ENCODE measurements around the gene UBL4B. TPM values are rescaled to one million over a fixed set of nuclear protein-coding genes. Genes with fewer than 3 reads are reported as not detected.

Gene UBL4B
- total RNA-seq, 2 donors from 2014 or later = 8.4 TPM; not detected in 1

DNA sequence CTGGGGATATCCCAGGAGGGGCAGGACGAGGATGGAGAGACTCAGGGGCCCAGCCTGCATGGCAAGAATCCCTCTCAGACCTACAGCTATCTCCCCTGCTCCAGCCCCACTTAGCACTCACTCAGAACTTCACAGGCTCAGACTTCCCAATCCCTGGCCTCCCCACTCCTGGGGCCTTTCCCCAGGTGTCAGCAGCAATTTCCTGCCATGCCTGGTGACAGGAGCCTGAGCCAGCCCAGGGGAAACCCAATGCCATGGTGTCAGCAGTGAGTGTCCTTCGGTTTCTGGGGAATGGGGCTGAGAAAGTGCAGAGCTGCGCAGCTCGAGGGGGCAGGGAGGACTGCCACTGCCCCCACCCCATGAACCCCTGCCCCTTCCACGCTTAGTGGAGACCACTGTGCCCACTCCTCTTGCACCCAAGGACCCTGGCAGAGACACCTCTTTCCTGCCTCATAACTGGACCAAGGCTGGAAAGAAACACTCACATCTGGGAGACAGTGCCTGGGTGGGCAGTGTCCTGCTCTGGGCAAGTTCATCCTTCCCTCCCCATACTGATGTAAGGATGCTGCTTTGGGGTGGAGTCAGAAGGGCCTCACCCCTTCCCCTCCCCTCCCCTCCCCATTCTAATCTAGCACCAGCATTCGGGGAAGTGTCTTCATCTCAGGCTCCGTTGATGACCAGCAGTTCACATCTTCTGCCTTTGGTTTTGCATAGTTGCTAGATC is 17.1 kb upstream of the UBL4B start:
- no peaks in the 10 kb centered on the region for H3K36me3 ChIP-seq
- no peak overlapping the region for H3K4me3 ChIP-seq
- WGBS = 56% methylated on average over 7 of the region's 7 CpGs
- H3K27me3 ChIP-seq (replicated peaks; ENCODE audit: insufficient read depth) = peaks cover 4% of the 10 kb centered on the region
- H3K9me3 ChIP-seq = no peaks in the 10 kb centered on the region
- TF ChIP-seq POLR2AphosphoS5 (IDR thresholded peaks at IDR 0.05) (no peak), POLR2A (IDR thresholded peaks at IDR 0.05) (no peak)
- TF ChIP-seq, protein P1, sequence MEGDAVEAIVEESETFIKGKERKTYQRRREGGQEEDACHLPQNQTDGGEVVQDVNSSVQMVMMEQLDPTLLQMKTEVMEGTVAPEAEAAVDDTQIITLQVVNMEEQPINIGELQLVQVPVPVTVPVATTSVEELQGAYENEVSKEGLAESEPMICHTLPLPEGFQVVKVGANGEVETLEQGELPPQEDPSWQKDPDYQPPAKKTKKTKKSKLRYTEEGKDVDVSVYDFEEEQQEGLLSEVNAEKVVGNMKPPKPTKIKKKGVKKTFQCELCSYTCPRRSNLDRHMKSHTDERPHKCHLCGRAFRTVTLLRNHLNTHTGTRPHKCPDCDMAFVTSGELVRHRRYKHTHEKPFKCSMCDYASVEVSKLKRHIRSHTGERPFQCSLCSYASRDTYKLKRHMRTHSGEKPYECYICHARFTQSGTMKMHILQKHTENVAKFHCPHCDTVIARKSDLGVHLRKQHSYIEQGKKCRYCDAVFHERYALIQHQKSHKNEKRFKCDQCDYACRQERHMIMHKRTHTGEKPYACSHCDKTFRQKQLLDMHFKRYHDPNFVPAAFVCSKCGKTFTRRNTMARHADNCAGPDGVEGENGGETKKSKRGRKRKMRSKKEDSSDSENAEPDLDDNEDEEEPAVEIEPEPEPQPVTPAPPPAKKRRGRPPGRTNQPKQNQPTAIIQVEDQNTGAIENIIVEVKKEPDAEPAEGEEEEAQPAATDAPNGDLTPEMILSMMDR (IDR thresholded peaks at IDR 0.05) = no peak
- no peak overlapping the region for H3K27ac ChIP-seq
- no peaks in the 10 kb centered on the region for H3K4me1 ChIP-seq (replicated peaks)
- no peak for DNase-seq (ENCODE audit: low spot score)
- intact Hi-C loops (cut with DNase I) = no loop called here

GRCh38 chr1:110097507-110098221 is 14.6 kb upstream of the UBL4B start:
- WGBS = 78% methylated on average over 11 of the region's 11 CpGs
- no peak for TF ChIP-seq POLR2A (IDR thresholded peaks at IDR 0.05)
- no peak overlapping the region for H3K27ac ChIP-seq
- no peaks in the 10 kb centered on the region for H3K9me3 ChIP-seq
- H3K27me3 ChIP-seq (replicated peaks; ENCODE audit: insufficient read depth) = peaks cover 4% of the 10 kb centered on the region
- no peak for DNase-seq (ENCODE audit: low spot score)
- H3K36me3 ChIP-seq = no peaks in the 10 kb centered on the region
- no peaks in the 10 kb centered on the region for H3K4me1 ChIP-seq (replicated peaks)
- no peak overlapping the region for H3K4me3 ChIP-seq
- intact Hi-C loops (cut with DNase I) = no loop called here

DNA sequence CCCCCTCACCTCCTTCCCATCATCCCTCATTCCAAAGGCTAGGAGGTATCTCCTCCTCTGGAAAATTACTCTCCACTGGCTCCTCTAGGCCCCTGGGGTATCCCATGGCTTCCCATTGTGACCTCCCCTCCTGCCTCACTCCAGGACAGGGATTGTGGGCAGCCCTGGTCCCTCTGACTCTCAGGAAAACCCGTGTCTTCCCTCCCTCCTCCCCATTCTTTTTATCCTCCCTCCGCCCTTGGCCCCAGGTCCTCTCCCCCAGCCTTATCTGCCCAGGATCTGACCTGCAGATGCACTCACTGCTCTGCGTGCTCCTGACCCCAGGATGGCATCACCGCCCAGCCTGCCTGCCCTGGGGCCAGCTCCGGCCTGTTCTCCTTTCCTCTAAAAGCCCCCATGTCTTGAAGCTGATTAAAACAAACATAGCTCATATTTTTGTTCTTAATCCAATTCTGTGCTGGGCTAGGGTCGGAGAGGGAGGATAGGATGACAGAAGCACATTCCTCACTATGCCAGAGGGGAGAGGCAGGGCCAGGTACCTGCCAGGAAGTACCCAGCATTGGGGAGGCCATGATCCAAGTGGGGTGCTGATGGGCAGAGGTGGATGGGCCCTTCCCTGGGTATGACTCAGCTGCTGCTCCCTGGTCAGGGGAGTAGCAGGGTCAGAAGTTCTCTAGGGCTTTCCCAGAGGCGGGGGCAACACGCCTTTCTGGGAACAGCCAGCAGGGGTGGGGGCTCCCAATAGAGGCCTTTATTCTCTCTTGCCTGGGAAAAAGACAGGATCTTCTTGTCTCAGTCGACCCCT is 13.8 kb upstream of the UBL4B start:
- Histone ChIP-seq H3K27ac (no peak overlapping the region), H3K4me1 (replicated peaks) (no peaks in the 10 kb centered on the region), H3K9me3 (no peaks in the 10 kb centered on the region), H3K36me3 (no peaks in the 10 kb centered on the region), H3K27me3 (replicated peaks; ENCODE audit: insufficient read depth) (peaks cover 4% of the 10 kb centered on the region), H3K4me3 (no peak overlapping the region)
- intact Hi-C loops (cut with DNase I) = no loop called here
- no peak for TF ChIP-seq POLR2A (IDR thresholded peaks at IDR 0.05)
- TF ChIP-seq POLR2AphosphoS5 (IDR thresholded peaks at IDR 0.05) = no peak
- TF ChIP-seq, protein P1 (IDR thresholded peaks at IDR 0.05) = no peak
- no peak for DNase-seq (ENCODE audit: low spot score)
- WGBS = 62% methylated on average over 9 of the region's 9 CpGs

- intact Hi-C loops (cut with DNase I) = no loop called here
- TF ChIP-seq, protein P1 (IDR thresholded peaks at IDR 0.05) = no peak
- TF ChIP-seq POLR2AphosphoS5 (IDR thresholded peaks at IDR 0.05) = no peak
- TF ChIP-seq POLR2A (IDR thresholded peaks at IDR 0.05) = no peak
These were observed 11.9 kb upstream of the UBL4B start for GRCh38 chr1:110100335-110100734.

DNA sequence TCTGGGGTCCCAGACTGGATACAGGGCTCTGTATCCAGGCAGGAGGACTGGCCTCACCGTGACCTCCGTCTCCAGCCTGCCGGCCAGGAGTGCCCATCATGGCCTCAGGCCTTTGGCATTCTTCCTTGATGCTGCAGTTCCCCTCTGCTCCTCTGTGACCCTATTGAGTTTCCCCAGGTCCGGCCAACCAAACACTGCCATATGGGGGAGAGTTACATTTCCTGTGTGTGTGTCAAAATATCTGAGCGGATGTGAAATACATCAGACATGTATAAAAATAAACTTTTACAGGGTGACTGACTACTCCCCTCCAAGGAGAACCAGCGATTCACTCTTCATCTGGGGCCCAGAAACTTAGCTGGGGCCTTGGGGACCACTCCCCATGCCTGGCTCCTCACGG is 10.2 kb upstream of the UBL4B start:
- TF ChIP-seq POLR2AphosphoS5 (IDR thresholded peaks at IDR 0.05) (no peak), POLR2A (IDR thresholded peaks at IDR 0.05) (no peak)
- TF ChIP-seq, protein P1 (IDR thresholded peaks at IDR 0.05) = no peak
- H3K4me3 ChIP-seq = no peak overlapping the region
- WGBS = 78% methylated on average over 7 of the region's 7 CpGs
- H3K4me1 ChIP-seq (replicated peaks) = no peaks in the 10 kb centered on the region
- no peaks in the 10 kb centered on the region for H3K36me3 ChIP-seq
- no peaks in the 10 kb centered on the region for H3K27me3 ChIP-seq (replicated peaks; ENCODE audit: insufficient read depth)
- no peak overlapping the region for H3K27ac ChIP-seq
- no peaks in the 10 kb centered on the region for H3K9me3 ChIP-seq
- no peak for DNase-seq (ENCODE audit: low spot score)
- intact Hi-C loops (cut with DNase I) = no loop called here

More at GRCh38 chr1:110100335-110100734, 11.9 kb upstream of the UBL4B start:
- 44% methylated on average over 2 of the region's 2 CpGs for WGBS
- H3K36me3 ChIP-seq = no peaks in the 10 kb centered on the region
- no peaks in the 10 kb centered on the region for H3K9me3 ChIP-seq
- DNase-seq (ENCODE audit: low spot score) = no peak
- H3K4me1 ChIP-seq (replicated peaks) = no peaks in the 10 kb centered on the region
- peaks cover 4% of the 10 kb centered on the region for H3K27me3 ChIP-seq (replicated peaks; ENCODE audit: insufficient read depth)
- no peak overlapping the region for H3K4me3 ChIP-seq
- H3K27ac ChIP-seq = no peak overlapping the region

Data from prostate gland (tissue), 2 donors.